HG02943 (cell line): ENCODE data around the gene CTSO.

Experiments
- ATAC-seq: cut with Tn5 transposase; IDR thresholded peaks from one replicate; pipeline ENCODE4 v1.9.1; 2021; ENCODE audit warnings: mild to moderate bottlenecking, low read depth, moderate library complexity; ENCODE audit not compliant: unreplicated experiment

The CTSO gene

GRCh38 chr4:155877971-155878370 lies 75.7 kb downstream of the CTSO start:
- no peak for ATAC-seq

- ATAC-seq = no peak
Measured at GRCh38 chr4:155875878-155876277, 77.8 kb downstream of the CTSO start.
